ENCODE results near the gene GJA10. TPM values are rescaled to one million over a fixed set of nuclear protein-coding genes. Genes with fewer than 3 reads are reported as not detected.

The GJA10 gene
- total RNA-seq, 1 donor from 2014 or later, result not detected

Small RNA genes lying within 50 kb of the gene (small RNA-seq; reads per million reads assigned to genes)
- not detected for gene RF00019 (ENCODE audit: low replicate concordance)

Other genes with a start within 250 kb of the GJA10 start
- gene MDN1, start 74.7 kb upstream of the GJA10 start, total RNA-seq, result 32.3 TPM
- gene CASP8AP2, start 64.6 kb upstream of the GJA10 start, total RNA-seq, result 18.8 TPM

Data from skin of body (tissue), 2 donors.